Measurements from ENCODE around the gene CDC73.

Gene CDC73

GRCh38 chr1:193121616-193122593 lies at the start of gene CDC73:
Gene CDC73, plus strand, starts transcription at chr1:193122031. Its CDS starts 170 bp downstream, at chr1:193122201.
- DNase-seq (ENCODE audit: low read depth), result peak; percentile 87

DNA sequence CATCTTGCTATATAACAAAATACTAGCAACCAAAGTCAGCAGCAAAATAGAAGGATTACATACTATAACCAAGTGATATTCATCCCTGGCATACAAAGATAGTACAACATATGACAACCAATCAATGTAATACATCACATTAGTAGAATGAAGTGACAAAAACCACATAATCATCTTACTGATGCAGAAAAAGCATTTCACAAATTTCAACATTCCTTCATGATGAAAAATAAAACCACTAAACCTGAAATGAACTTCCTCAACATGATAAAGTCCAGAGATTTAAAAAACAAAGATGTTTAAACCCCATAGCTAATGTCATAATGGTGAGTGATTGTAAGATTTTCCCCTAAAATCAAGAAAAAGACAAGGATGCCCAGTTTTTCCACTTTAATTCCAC lies 43.8 kb upstream of the CDC73 start:
- no peak for DNase-seq (ENCODE audit: low read depth)

DNA sequence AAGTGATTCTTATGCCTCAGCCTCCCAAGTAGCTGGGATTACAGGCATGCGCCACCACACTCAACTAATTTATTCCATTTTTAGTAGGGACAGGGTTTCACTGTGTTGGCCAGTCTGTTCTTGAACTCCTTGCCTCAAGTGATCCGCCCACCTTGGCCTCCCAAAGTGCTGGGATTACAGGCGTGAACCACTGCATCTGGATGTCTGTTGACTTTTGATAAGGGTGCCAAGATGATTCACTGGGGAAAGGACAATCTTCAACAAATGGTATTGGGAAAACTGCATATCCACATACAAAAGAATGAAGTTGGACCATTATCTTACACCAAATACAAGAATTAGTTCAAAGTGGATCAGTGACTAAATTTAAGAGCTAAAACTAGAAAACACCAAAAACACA lies 42.6 kb upstream of the CDC73 start:
- DNase-seq (ENCODE audit: low read depth), result no peak

DNA sequence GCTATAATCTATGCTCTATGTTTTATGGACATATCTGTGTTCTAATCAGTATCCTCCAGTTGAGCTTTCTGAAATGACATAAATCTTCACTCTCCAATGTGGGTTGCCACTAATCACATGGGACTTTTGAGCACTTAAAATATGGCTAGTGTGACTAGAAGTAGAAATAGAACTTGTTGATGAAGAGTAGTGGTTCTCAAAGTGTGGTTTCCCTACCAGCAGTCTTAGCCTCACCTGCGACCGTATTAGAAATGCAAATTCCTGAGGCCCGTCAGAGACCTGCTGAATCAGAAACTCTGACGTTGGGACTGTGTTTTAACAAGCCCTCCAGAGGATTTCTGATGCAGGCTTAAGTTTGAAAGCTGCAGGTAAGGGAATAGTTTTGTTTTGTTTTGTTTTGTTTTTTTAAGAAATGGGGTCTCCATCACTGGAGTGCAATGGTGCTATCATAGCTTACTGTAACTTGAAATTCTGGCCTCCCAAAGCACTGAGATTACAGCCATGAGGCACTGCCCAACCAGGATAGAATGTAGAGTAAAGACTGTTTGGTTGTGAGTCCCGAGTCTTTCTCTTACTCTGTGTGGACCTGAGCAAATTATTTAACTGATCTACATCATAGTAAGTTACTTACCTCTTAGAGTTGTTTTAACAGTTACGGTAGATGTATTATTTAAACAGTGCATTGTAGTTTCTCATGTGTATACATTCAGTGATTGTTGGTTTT lies 38.3 kb upstream of the CDC73 start:
- DNase-seq (ENCODE audit: low read depth), result no peak

GRCh38 chr1:193085263-193085662 lies 36.6 kb upstream of the CDC73 start:
- DNase-seq (ENCODE audit: low read depth), result no peak

- DNase-seq (ENCODE audit: low read depth), result no peak
Measured at GRCh38 chr1:193086342-193086741, 35.5 kb upstream of the CDC73 start.

GRCh38 chr1:193087893-193088292 lies 33.9 kb upstream of the CDC73 start:
- DNase-seq (ENCODE audit: low read depth), result no peak

GRCh38 chr1:193090865-193091264 lies 31.0 kb upstream of the CDC73 start:
- DNase-seq (ENCODE audit: low read depth), result no peak

DNA sequence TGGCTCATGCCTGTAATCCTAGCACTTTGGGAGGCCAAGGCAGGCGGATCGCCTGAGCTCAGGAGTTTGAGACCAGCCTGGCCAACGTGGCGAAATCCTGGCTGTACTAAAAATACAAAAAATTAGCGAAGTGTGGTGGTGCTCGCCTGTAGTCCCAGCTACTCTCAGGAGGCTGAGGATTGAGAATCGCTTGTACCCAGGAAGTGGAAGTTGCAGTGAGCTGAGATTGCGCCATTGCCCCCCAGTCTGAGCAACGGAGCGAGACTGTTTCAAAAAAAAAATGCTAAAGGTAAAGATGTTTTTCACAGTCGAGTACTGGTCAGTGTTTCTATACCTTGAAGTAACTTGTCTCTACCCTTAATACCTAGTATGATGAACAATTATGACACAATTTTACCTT lies 27.7 kb upstream of the CDC73 start:
- no peak for DNase-seq (ENCODE audit: low read depth)

GRCh38 chr1:193102662-193103061 lies 19.2 kb upstream of the CDC73 start:
- no peak for DNase-seq (ENCODE audit: low read depth)

- no peak for DNase-seq (ENCODE audit: low read depth)
Measured at GRCh38 chr1:193103759-193104501, 17.9 kb upstream of the CDC73 start.

DNA sequence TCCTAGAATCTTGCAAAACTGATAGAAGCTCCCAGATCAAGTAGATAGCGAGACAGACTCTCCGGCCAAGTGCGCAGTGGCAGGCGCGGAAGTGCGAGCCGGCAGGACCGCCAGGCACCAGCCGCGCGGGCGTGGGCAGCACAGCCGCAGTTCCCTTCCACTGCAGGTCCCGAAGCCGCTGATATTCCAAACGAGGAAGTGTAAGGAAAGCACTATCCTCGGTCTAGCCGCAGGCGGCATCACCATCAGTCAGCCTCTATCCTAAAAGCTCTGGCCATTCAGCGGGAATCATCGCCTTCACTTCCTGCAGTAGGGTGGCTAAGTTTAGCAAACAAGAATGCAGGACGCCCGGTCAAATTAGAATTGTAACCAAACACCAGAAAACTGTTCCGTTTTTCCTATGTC lies 17.3 kb upstream of the CDC73 start:
- DNase-seq (ENCODE audit: low read depth), result no peak

GRCh38 chr1:193104907-193105820 lies 16.7 kb upstream of the CDC73 start, which contains the start of gene GLRX2:
Gene GLRX2, minus strand, starts transcription at chr1:193105414. Its CDS starts 32 bp downstream, at chr1:193105382.
- no peak for DNase-seq (ENCODE audit: low read depth)

DNA sequence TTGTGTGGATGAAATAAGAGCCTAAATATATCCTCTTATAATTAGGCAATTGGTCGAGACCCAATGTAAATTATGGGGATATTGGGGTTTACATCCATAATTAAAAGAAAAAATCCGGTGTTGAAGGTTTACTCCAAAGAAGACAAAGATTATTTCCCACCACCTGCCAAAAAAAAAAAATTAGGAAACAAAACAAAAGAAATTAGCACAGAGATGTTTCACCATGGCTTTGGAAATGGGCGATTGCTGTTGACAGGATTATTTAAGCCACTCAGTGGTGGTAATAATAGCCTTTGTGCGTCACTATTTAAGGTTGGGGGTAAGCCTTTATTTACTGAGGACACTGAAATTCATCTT lies 16.0 kb upstream of the CDC73 start:
- DNase-seq (ENCODE audit: low read depth), result no peak

DNA sequence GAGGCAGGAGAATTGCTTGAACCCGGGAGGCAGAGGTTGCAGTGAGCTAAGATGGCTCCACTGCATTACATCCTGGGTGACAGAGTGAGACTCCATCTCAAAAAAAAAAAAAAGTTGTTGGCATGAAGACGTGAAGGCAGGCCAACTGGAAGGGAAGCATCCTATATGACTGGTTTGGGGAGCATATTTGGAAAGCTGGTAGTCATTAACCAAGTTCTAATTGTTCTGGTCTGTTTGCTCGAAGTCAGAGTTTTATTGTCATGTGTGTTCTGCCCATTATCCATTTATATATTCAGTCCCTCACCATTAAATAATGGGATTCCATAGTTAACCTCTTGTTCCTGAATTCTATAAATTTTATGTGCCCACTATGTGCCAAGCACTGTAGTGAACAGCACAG lies 13.4 kb upstream of the CDC73 start:
- no peak for DNase-seq (ENCODE audit: low read depth)

DNA sequence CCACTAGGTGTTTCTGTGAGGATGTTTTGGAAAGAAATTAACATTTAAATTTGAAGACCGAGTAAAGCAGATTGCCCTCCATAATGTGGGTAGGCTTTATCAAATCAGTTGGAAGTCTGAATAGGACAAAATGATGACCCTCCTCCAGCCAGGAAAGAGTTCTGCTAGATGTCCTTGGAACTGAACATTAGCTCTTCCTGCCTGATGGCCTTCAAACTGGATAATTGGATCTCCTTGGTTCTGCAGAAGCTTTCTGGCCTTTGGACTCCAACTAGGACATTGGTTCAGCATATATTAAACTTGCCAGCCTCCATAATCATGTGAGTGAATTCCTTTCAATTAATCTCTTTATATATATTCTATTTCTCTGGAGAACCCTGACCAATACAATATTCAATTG lies 12.2 kb upstream of the CDC73 start:
- no peak for DNase-seq (ENCODE audit: low read depth)

- DNase-seq (ENCODE audit: low read depth), result no peak
Measured at GRCh38 chr1:193110246-193110645, 11.6 kb upstream of the CDC73 start.

DNA sequence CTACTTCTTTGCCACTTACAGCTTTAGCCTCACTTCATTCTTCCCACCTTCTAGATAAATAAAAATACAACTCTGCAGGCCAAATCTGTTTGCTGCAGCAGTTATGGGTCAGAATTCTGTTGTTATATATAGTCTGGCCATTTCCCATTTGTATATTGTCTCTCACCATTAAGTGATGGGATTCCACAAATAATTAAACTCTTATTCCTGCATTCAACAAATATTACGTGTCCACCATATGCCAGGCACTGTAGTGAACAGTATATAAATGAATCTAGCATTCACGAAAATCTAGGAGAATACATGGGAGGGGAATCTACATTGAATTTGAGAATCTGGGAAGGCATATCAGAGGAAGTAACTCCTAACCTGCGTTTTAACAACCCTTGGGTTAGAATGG lies 11.0 kb upstream of the CDC73 start:
- DNase-seq (ENCODE audit: low read depth), result no peak

DNA sequence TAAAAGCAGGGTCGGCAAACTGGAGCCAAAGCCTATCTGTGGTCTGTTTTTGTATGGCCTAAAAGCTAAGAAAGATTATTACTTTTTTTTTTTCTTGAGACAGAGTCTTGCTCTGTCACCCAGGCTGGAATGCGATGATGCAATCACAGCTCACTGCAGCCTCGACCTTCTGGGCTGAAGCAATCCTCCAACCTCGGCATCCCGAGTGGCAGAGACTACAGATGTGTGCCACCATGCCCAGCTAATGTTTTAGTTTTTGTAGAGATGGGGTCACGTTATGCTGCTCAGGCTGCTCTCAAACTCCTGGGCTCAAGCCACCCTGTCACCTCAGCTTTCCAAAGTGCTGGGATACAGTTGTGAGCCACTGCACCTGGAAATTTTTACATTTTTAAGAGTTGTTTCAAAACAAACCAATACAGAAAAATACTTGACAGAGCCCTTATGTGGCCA lies 10.2 kb upstream of the CDC73 start:
- DNase-seq (ENCODE audit: low read depth), result no peak

DNA sequence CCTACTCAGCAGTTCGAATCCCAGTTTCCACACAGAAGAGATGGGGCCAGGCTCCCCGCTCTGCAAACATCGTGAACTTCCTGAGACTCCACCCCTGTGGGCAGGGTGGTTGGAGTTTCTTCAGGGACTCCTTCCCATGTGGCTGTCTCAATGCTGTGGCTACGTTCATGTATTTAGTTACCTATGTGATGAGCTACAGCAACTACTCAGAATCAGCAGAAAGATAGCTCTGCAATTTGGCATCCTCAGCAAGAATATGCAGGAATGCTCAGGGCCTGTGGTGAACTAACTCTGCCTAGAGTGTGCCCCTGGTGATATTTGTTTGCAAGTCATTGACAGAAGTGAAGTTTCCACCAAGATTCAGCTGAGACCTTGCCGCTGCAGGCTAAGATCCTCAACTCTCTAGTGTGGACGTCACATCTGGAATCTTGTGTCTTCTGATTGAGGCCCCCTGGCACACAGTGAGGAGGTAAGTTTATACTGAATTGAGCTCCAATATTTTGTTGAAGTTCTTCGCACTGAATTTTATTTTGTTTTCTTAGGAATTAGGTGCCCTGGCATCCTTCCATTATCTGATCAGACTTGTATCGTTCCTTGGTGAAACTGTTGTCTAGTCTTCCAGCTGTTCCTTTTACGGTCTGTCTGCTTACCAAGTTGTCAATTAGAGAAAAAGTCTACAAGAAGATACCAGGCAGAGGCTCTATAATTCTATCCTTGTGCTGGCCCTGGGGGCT lies 8.4 kb upstream of the CDC73 start:
- DNase-seq (ENCODE audit: low read depth), result no peak

- no peak for DNase-seq (ENCODE audit: low read depth)
Measured at GRCh38 chr1:193113992-193114332, 7.9 kb upstream of the CDC73 start.
